SK-N-SH treated with all-trans-retinoic acid at 6 μM for 48 hours (cell line): ENCODE measurements around the gene MAPK8IP3.

Experiments
- ZC3H10 ChIP-seq: fragments of 250-450 bp; sonication (Bioruptor Pico); IDR thresholded peaks from 2 replicates; pipeline ENCODE4 v1.5.1; 2021; ENCODE audit warnings: mild to moderate bottlenecking, moderate library complexity
- ZFP3 ChIP-seq: fragments of 250-450 bp; sonication (Bioruptor Pico); IDR thresholded peaks from 2 replicates; pipeline ENCODE4 v1.5.0; 2020; ENCODE audit warnings: mild to moderate bottlenecking, moderate library complexity
- ZFP30 ChIP-seq: fragments of 450-650 bp; formaldehyde crosslinking; IDR thresholded peaks from 2 replicates; pipeline ENCODE4 v1.5.0; 2022; ENCODE audit warnings: mild to moderate bottlenecking, moderate library complexity
- ZNF8 ChIP-seq: fragments of 450-650 bp; formaldehyde crosslinking; IDR thresholded peaks from 2 replicates; pipeline ENCODE4 v1.5.0; 2020; ENCODE audit warnings: mild to moderate bottlenecking, moderate library complexity

DNA sequence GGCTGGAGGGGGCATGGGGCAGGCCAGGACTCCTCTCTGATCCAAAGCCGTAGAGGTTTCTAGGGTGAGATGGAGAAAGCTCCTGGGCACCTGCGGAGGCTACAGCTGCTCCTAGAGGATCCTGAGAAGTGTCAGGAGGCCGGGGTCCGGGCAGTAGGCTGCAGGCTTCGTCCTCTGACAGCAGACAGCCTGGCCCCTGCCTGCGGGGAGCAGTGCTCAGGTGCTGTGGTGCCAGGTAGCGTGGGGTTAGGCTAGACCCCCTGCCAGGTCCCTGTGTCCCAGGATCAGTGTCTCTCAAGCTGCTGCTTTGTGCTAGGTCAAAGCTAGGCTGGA, 68.4 kb downstream of the MAPK8IP3 start:
- no peak for TF ChIP-seq ZFP3 (CRISPR knock-in tag)
- no peak for TF ChIP-seq ZC3H10 (CRISPR knock-in tag)
- no peak for TF ChIP-seq ZFP30 (CRISPR knock-in tag)
- no peak for TF ChIP-seq ZNF8
